ENCODE measurements around the gene FAM3A.
"Not testable (repeated sequence)": the region's sequence is repeated elsewhere in the genome, so short reads cannot be mapped to it uniquely, and the experiment has no call there.

Gene FAM3A, protein sequence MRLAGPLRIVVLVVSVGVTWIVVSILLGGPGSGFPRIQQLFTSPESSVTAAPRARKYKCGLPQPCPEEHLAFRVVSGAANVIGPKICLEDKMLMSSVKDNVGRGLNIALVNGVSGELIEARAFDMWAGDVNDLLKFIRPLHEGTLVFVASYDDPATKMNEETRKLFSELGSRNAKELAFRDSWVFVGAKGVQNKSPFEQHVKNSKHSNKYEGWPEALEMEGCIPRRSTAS

DNA sequence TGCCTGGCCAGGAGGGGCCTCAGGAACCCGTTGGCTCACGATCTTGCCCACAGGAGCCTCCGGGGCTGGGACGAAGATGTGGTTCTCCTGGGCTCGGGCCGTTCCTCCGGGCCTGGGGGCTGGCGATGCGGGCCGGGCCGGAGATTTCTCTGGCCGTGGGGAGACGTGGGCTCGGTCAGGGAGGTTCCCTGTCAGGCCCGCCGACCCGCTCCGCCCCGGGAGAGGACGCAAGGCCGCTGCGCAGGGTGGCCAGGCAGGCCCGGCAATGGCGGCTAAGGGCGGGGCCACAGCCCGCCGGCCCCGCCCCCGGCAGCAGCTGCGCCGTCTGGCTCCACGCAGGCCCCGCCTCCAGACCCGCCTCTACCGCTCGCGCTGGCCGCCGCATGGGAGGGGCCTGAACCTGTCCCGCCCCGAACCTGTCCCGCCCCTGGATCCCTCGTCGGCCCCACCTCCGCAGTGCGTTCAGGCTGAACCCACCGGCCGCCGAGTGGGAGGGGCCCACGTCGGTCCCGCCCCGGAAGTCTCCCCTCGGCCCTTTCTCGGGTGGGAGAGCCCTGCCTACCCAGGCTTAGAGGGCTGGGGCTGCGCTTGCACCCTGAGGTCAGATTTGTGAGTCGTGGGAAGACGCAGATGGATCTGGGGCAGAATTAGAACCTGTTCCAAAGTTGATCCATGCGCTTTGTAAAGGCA is at the start of gene FAM3A:
FAM3A (minus strand) TSS at position 267 of the 690 bp plus-strand sequence. CDS start 460 bp downstream, outside the sequence.
- DNase-seq = peak; percentile 69

DNA sequence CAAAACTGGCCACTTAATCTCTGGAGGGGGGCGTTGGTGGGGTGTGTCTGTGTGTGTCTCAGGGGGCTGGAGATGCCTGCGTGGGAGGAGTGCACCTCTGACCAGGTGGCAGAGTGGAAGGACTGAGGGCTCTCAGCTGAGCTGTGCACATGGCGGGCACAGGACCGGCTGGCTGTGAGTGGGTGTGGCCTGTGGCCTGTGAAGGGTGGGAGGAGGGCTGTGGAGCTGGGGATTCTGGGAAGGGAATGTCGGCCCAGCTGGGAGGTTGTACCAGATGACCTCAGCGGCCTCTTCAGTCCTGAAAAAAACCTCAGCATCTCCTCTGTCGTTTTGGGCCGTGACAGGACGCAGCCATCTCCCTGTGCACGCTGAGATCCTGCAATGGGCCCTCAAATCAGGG is 46.3 kb upstream of the FAM3A start:
- not testable (repeated sequence) for DNase-seq

GRCh38 chrX:154560326-154560725 is 44.3 kb upstream of the FAM3A start:
- not testable (repeated sequence) for DNase-seq

- not testable (repeated sequence) for DNase-seq
These were observed 42.9 kb upstream of the FAM3A start for GRCh38 chrX:154558896-154559295.

GRCh38 chrX:154558060-154558690 is 42.1 kb upstream of the FAM3A start:
- not testable (repeated sequence) for DNase-seq

- not testable (repeated sequence) for DNase-seq
These were observed 36.2 kb upstream of the FAM3A start for GRCh38 chrX:154552112-154552806.

DNA sequence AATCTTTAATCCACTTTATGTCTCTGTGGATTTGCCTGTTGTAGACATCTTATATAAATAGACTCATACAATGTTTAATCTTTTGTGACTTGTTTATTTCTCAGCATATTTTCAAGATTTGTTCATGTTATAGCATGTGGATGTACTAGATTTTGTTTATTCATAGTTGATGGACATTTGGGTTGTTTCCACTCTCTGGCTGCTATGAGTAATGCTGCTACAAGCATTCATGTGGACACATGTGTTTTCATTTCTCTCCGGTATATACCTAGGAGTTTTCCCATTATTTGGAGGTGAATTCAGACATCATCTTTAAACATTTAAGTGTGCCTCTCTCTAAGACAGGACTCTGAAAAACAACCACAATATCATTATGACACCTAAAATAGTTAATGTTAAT is 33.7 kb upstream of the FAM3A start:
- no peak for DNase-seq

DNA sequence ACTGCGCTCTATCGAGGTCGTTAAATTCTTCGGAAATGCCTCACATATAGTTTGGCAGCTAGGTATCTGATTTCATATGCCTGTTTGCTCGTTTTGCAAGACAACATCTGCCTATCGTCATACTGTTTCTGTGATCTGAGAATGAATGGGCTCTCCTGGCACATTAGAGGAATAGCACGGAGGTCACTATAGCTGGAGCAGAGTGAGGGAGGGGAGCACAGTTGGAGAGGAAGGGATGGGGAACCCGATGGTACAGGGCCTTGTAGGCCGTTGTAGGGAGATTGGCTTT is 31.9 kb upstream of the FAM3A start:
- DNase-seq = no peak

GRCh38 chrX:154547245-154548027 is 31.4 kb upstream of the FAM3A start, which contains the start of gene IKBKG:
Gene IKBKG, plus strand, starts transcription at chrX:154547620. Its CDS starts 4,383 bp downstream, at chrX:154552003.
- peak; percentile 79 for DNase-seq

DNA sequence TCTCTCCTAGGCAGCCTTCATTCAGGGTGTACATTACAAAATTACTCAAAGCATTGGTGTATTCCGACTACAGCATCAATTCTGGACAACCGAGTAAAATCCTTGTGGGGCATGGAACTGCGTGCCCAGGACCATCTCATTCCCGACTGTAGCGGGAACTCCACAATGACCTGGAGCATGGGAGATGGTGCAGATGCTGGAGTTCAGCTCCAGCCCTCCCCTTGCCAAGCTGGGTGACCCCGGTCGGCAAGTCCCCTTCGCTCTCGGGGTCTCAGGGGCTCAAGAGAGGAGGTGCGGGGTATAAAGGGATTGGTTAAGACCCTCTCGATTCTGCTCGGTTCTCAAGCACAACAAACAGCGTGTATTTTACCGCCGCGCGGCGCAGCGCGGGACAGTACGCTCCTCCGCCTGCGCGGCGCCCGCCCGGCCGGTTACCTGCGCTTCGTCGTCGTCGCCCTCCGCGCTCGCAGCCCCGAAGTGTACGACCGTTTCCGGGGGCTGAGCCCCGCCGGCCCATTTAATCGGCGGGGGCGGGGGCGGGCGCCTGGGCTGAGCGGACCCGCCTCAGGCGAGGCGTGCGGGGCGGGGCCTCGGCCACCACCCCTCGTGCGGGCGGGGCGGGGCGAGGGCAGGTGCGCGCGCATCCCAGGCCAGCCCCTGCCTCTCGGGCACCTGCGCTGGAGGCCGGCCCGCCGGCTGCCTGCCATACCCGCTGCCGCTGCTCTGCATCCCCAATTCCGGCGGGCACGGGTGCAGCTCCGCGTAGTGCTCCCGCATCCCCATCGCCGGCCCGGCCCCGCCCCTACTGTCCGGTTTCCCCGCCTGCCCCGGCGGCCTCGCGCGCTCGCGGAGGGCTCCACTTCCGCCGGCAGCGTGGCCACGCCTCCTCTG is 30.6 kb upstream of the FAM3A start, which contains the start of gene G6PD:
G6PD (minus strand) TSS at position 493 of the 891 bp plus-strand sequence. CDS start 691 bp downstream, outside the sequence.
- peak; percentile 49 for DNase-seq

- DNase-seq = no peak
These were observed 29.7 kb upstream of the FAM3A start for GRCh38 chrX:154545673-154546274.

DNA sequence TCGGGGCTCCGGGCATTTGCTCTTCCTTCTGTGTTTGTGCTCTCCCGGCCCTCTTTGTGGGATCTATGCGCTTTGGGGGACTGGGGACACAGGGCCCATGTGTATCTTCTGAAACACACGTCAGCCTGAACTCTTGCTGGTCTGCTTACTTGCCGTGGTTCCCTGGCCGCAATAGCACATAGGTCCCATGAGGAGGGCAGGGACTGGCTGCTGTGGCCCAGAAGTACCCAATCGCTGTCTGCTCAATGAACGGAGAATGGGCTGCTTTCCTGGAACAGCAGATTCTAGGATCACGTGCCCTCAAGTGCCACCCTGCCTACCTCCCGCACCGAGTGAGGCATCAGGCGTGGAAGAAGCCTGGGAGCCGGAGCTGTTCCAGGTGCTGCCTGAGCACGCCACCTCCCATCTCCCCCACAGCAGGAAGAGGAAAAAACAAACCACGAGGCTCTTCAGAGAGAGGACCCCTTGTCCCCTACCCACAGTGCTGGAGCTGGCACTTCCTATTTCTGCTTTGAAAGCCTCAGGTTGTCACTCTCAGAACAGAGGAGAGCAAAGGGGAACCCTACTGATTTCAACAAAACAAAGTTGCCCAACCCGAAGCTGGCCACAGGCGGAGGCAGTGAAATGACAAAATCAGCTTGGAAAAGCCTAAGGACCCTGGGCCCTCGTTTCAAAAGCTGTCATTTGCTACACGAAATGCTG is 26.8 kb upstream of the FAM3A start:
- no peak for DNase-seq

GRCh38 chrX:154541896-154542722 is 26.1 kb upstream of the FAM3A start:
- no peak for DNase-seq

- no peak for DNase-seq
These were observed 25.5 kb upstream of the FAM3A start for GRCh38 chrX:154541589-154541895.

DNA sequence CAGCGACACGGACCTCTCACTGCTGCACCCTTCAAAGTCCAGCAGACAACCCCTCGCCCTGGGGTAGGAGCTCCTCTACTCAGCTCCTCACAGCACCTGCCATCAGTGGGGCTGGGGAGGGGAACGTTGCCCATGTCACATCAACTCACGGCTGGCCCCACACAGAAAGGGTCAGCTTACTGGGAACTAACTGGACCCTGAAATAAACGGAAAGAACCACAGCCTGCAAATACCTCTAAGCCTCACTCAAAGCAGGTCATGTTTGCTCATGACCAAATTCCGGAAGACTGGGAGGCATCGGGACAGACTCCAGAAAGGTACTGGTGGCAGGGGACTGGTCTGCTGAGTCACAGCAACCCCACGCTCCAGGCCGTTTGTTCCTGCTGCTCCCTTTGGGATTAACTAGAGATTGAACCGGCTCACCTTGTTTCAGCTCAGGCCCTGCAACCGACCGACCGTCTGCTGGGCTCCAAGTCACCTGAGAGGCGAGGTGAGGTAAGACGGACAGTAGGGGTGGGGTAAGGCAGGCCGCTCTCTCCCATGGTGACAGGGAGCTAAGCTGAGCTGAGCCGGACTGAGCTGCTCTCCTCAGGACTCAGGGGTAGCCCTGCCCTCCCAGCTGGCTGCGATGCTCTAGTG is 25.0 kb upstream of the FAM3A start:
- no peak for DNase-seq

DNA sequence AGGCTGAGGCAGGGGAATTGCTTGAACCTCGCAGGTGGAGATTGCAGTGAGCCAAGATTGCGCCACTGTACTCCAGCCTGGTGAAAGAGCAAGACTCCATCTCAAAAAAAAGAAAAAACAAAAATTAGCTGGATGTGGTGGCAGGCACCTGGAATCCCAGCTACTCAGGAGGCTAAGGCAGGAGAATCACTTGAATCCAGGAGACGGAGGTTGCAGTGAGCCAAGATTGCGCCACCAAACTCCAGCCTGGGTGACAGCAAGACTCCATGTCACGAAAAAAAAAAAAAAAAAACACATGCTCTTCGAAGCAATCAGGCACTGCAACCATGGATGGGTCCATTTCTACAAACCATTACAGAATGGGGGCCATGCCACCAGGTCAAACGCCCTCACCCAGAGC is 24.3 kb upstream of the FAM3A start:
- DNase-seq = not testable (repeated sequence)

DNA sequence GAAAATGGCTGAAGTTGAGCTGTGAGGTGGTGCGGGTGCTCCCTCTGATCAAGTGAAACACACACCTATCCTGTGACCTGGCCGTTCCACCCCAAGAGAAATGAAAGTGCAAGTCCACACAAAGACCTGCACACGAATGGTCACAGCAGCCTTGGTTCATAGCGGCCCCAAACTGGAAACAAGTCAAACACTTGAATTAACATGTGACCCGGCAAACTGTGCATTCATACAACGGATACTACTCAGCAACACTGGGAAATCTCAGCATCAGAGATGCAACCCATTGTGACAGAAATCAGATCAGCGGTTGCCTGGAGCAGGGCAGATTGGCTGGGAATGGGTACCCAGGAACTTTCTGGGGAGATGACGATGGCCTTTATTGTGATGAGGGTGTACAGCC is 23.0 kb upstream of the FAM3A start:
- no peak for DNase-seq

- no peak for DNase-seq
These were observed 19.9 kb upstream of the FAM3A start for GRCh38 chrX:154535892-154536291.
